Bronchial epithelial cell (primary cell): ENCODE measurements around the gene ARID3C. TPM values are rescaled to one million over a fixed set of nuclear protein-coding genes. Genes with fewer than 3 reads are reported as not detected.

Source experiments
- DNase-seq: peaks from one replicate; pipeline ENCODE4 v3.0.0-alpha.2; 2010; ENCODE audit warnings: low read depth
- FAIRE-seq: peaks from 2 replicates; lab custom pipeline; 2011; peaks lifted over from hg19 to GRCh38; lab: Jason Lieb, UNC
- H3K27me3 ChIP-seq: 2 replicates; pipeline ENCODE4 v1.5.1; 2011; ENCODE audit warnings: low read length; ENCODE audit not compliant: control insufficient read depth, insufficient read depth
- H3K36me3 ChIP-seq: 2 replicates; pipeline ENCODE4 v1.5.1; 2011; ENCODE audit warnings: low read length; ENCODE audit not compliant: control insufficient read depth, insufficient read depth
- H3K4me3 ChIP-seq: 2 replicates; pipeline ENCODE4 v1.5.1; 2011; ENCODE audit warnings: mild to moderate bottlenecking, low read depth, low read length, control low read depth
- CTCF ChIP-seq: IDR thresholded peaks from 2 replicates; pipeline ENCODE4 v1.5.1; 2011; ENCODE audit warnings: mild to moderate bottlenecking, moderate library complexity, low read length, control low read depth, inconsistent platforms; ENCODE audit not compliant: insufficient read depth, severe bottlenecking
- total RNA-seq: library from RNA; depleted of rRNA; stranded (reverse); fragments of >200 nt; gene quantifications from 2 replicates; pipeline ENCODE4 v1.2.1, GENCODE V29; 2014

ARID3C gene
- total RNA-seq, 1 donor from 2014 or later: 0.26 TPM

GRCh38 chr9:34650816-34651215, 21.9 kb upstream of the ARID3C start:
- Histone ChIP-seq H3K4me3 (no peak overlapping the region), H3K27me3 (no peaks in the 10 kb centered on the region), H3K36me3 (peaks cover 1% of the 10 kb centered on the region)
- FAIRE-seq (no peak), DNase-seq (no peak)
- TF ChIP-seq CTCF: no peak

- no peaks in the 10 kb centered on the region for H3K27me3 ChIP-seq
- no peak for DNase-seq
- H3K4me3 ChIP-seq: no peak overlapping the region
- no peak for FAIRE-seq
- peaks cover 1% of the 10 kb centered on the region for H3K36me3 ChIP-seq
- TF ChIP-seq CTCF: no peak
Measured at GRCh38 chr9:34648673-34649072, 19.8 kb upstream of the ARID3C start.

GRCh38 chr9:34647651-34648050, 18.8 kb upstream of the ARID3C start:
- FAIRE-seq: no peak
- DNase-seq: no peak
- H3K27me3 ChIP-seq: no peaks in the 10 kb centered on the region
- peak overlapping the region; percentile 77 for H3K4me3 ChIP-seq
- no peak for TF ChIP-seq CTCF
- peaks cover 1% of the 10 kb centered on the region for H3K36me3 ChIP-seq

- no peak for TF ChIP-seq CTCF
- no peak for DNase-seq
- Histone ChIP-seq H3K4me3 (peak overlapping the region; percentile 77), H3K27me3 (no peaks in the 10 kb centered on the region), H3K36me3 (peaks cover 1% of the 10 kb centered on the region)
- FAIRE-seq: no peak
Measured at GRCh38 chr9:34647084-34647403, 18.2 kb upstream of the ARID3C start.

- FAIRE-seq: no peak
- H3K36me3 ChIP-seq: peaks cover 1% of the 10 kb centered on the region
Measured at GRCh38 chr9:34646211-34647083, 17.6 kb upstream of the ARID3C start, which contains the start of gene GALT. Gene GALT (plus strand): TSS chr9:34646675. CDS start chr9:34646705, 30 bp downstream.

More at GRCh38 chr9:34646211-34647083, 17.6 kb upstream of the ARID3C start, which contains the start of gene GALT:
- peak; percentile 61 for DNase-seq
- H3K27me3 ChIP-seq: no peaks in the 10 kb centered on the region
- TF ChIP-seq CTCF: peak; percentile 63
- peak within 1 kb of the TSS; percentile 77 for H3K4me3 ChIP-seq
